K562 (cell line): ENCODE measurements around the gene FGGY. TPM values are rescaled to one million over a fixed set of nuclear protein-coding genes. Genes with fewer than 3 reads are reported as not detected.

Experiments used
- ATAC-seq: fragments of 200-7000 bp; cut with Tn5 transposase; 3 replicates; pipeline ENCODE4 v1.9.1; 2020; ENCODE audit warnings: moderate library complexity
- BruUV-seq: library from RNA; stranded (reverse); fragments of 400-500 nt; replicated peaks from 2 replicates; lab custom pipeline; 2021; lab: Mats Ljungman, UMichigan
- CTCF ChIA-PET: fragments of 300-600 bp; formaldehyde crosslinking; extraction: SDS; loops from one replicate; lab custom pipeline; 2021; ENCODE audit warnings: low intra/inter-chr PET ratio; lab: Yijun Ruan, JAX
- POLR2A ChIA-PET: fragments of 300-600, 350-650 bp; sonication (Branson Sonifier 250); formaldehyde crosslinking; extraction: SDS; loops from one replicate; lab custom pipeline; 2021; ENCODE audit warnings: antibody characterized with exemption, inconsistent platforms; lab: Yijun Ruan, JAX
- DNase-seq, 4 experiments: peaks; one replicate each; pipeline versions ENCODE4 v3.0.0 to v3.0.0-alpha.2; 2011 to 2018; ENCODE audit warnings: low spot score in 3 of 4, mixed read lengths in 3 of 4; ENCODE audit errors: extremely low read depth in 1 of 4
- FAIRE-seq: peaks from 2 replicates; lab custom pipeline; 2011; peaks lifted over from hg19 to GRCh38; lab: Jason Lieb, UNC
- H2AFZ ChIP-seq: 2 replicates; pipeline ENCODE4 v1.6.0; 2011; ENCODE audit warnings: low read depth, low read length, control low read depth, inconsistent platforms
- H3K27ac ChIP-seq: fragments of 200-600 bp; 3 replicates; pipeline ENCODE4 v1.8.0; 2011; ENCODE audit warnings: low read depth, mild to moderate bottlenecking, control low read depth, inconsistent platforms, low read length, moderate library complexity, mixed read lengths; ENCODE audit errors: extremely low read depth
- H3K27me3 ChIP-seq, 2 experiments: fragments of 300-600 bp in 1 of 2; 2 replicates in 1 of 2; 3 replicates in 1 of 2; pipeline versions ENCODE4 v1.6.0 to v1.8.0; 2011; ENCODE audit warnings: inconsistent platforms in 2 of 2, low read length in 2 of 2, mild to moderate bottlenecking in 1 of 2, mixed read lengths in 1 of 2, moderate library complexity in 1 of 2; ENCODE audit not compliant: control insufficient read depth in 2 of 2, insufficient read depth in 2 of 2
- H3K36me3 ChIP-seq: fragments of 300-600 bp; 3 replicates; pipeline ENCODE4 v1.8.0; 2011; ENCODE audit warnings: mild to moderate bottlenecking, low read length, inconsistent platforms; ENCODE audit not compliant: control insufficient read depth, insufficient read depth
- H3K4me1 ChIP-seq, 2 experiments: fragments of 200-600 bp in 1 of 2; replicated peaks in 1 of 2; 2 replicates in 1 of 2; 3 replicates in 1 of 2; pipeline versions ENCODE4 v1.5.1 to v1.8.0; 2011; ENCODE audit warnings: inconsistent platforms in 2 of 2, low read length in 2 of 2, mild to moderate bottlenecking in 1 of 2, mixed read lengths in 1 of 2, moderate library complexity in 1 of 2; ENCODE audit not compliant: control insufficient read depth in 2 of 2, insufficient read depth in 2 of 2
- H3K4me2 ChIP-seq: 2 replicates; pipeline ENCODE4 v1.6.1; 2011; ENCODE audit warnings: low read length, control low read depth, inconsistent platforms, mixed read lengths; ENCODE audit not compliant: insufficient read depth
- H3K4me3 ChIP-seq: fragments of 200-600 bp; sonication (generic), shearing (Covaris generic); 2 replicates; pipeline ENCODE4 v1.5.1; 2016; ENCODE audit warnings: control low read depth, inconsistent platforms
- H3K79me2 ChIP-seq: fragments of 200-600 bp; 3 replicates; pipeline ENCODE4 v1.8.0; 2011; ENCODE audit warnings: low read length, inconsistent platforms; ENCODE audit not compliant: control insufficient read depth, insufficient read depth
- H3K9ac ChIP-seq, 2 experiments: 2 replicates each; pipeline versions ENCODE4 v1.6.0 to v1.6.1; 2011; ENCODE audit warnings: low read depth in 2 of 2, low read length in 2 of 2, control low read depth in 1 of 2, inconsistent platforms in 1 of 2, mild to moderate bottlenecking in 1 of 2, mixed read lengths in 1 of 2; ENCODE audit not compliant: insufficient read depth in 1 of 2
- H3K9me1 ChIP-seq: one replicate; pipeline ENCODE4 v1.6.0; 2011; ENCODE audit warnings: inconsistent platforms, mild to moderate bottlenecking, low read length, moderate library complexity; ENCODE audit not compliant: control insufficient read depth, insufficient read depth
- H3K9me3 ChIP-seq: replicated peaks from 2 replicates; pipeline ENCODE4 v1.5.1; 2011; ENCODE audit warnings: low read depth, low read length, inconsistent platforms; ENCODE audit not compliant: control insufficient read depth, insufficient read depth
- H4K20me1 ChIP-seq: replicated peaks from 2 replicates; pipeline ENCODE4 v1.6.1; 2011; ENCODE audit warnings: low read length, inconsistent platforms, mixed read lengths; ENCODE audit not compliant: control insufficient read depth, insufficient read depth
- CGGBP1 ChIP-seq: fragments of 250-450 bp; sonication (Bioruptor Pico); IDR thresholded peaks from 2 replicates; pipeline ENCODE4 v1.9.0; 2021; ENCODE audit warnings: mild to moderate bottlenecking
- POLR2B ChIP-seq: fragments of 450-650 bp; IDR thresholded peaks from 2 replicates; pipeline ENCODE4 v1.6.1; 2018; ENCODE audit warnings: low read depth; ENCODE audit not compliant: partially characterized antibody
- RFX1 ChIP-seq: fragments of 450-650 bp; IDR thresholded peaks from 2 replicates; pipeline ENCODE4 v1.6.1; 2016; ENCODE audit warnings: mild to moderate bottlenecking, moderate library complexity
- ZNF239 ChIP-seq: fragments of 250-450 bp; sonication (Bioruptor Pico); IDR thresholded peaks from 2 replicates; pipeline ENCODE4 v1.4.0; 2020; ENCODE audit warnings: mild to moderate bottlenecking
- ZNF584 ChIP-seq: fragments of 200-800 bp; sonication (Bioruptor generic); IDR thresholded peaks from 2 replicates; pipeline ENCODE4 v1.6.1; 2016; ENCODE audit warnings: low read depth, mild to moderate bottlenecking, missing genetic modification characterization, missing compliant biosample characterization
- WGBS: fragments of 100-300 bp; shearing (Covaris generic); methylation state at CpG from one replicate; pipeline ENCODE4 v1.1.6; 2016; ENCODE audit warnings: low coverage, mixed read lengths; ENCODE audit not compliant: insufficient coverage; ENCODE audit errors: missing lambda C conversion rate; 5-methylcytosine and 5-hydroxymethylcytosine counted together
- in situ Hi-C: fragments of 300-500 bp; cut with MboI; formaldehyde crosslinking; loops from 4 replicates; pipeline ENCODE4 v1.15.0; 2018; ENCODE audit warnings: inconsistent platforms, mixed read lengths
- intact Hi-C: fragments of 100-400 bp; cut with micrococcal nuclease; formaldehyde crosslinking; loops from 2 replicates; pipeline ENCODE4 v1.14.2; 2022
- polyA plus RNA-seq, 8 experiments: library from polyadenylated mRNA; depleted of rRNA in 4 of 8; stranded (reverse) in 5 of 8; unstranded in 3 of 8; fragments of >200 nt; fragmentation: Nextera tagmentation in 2 of 8; fragmentation: Illumina TruSeq in 1 of 8; extraction: Ambion mirVana in 2 of 8; extraction: Trizol in 1 of 8; gene quantifications; 2 replicates each; pipeline versions ENCODE4 v1.2.1 to v1.2.3, GENCODE V29; 2011 to 2014; ENCODE audit warnings: inconsistent platforms in 1 of 8, missing spikeins in 1 of 8
- total RNA-seq, 7 experiments: library from RNA; depleted of rRNA in 6 of 7; stranded (reverse); fragments of >200 nt in 6 of 7; fragmentation: Illumina TruSeq in 2 of 7; extraction: Trizol in 2 of 7; gene quantifications; 2 replicates each; pipeline versions ENCODE4 v1.2.1 to v1.2.3, GENCODE V29; 2011 to 2021; ENCODE audit warnings: low replicate concordance in 1 of 7

Gene FGGY
- total and polyA plus RNA-seq, 9 of the 15 experiments (the other 6 are each of a cell fraction or from before 2014, with no cell fraction given): 9.7 to 19.2 (median 12.6) TPM

GRCh38 chr1:59499273-59499942, 202.5 kb downstream of the FGGY start:
- no peaks in the 10 kb centered on the region for H3K9me3 ChIP-seq
- 0 out of 2 replicates have a peak, but pooled peaks have one; percentile 5 for TF ChIP-seq ZNF584 (CRISPR knock-in tag)
- TF ChIP-seq POLR2B: no peak
- TF ChIP-seq ZNF239 (CRISPR knock-in tag): no peak
- TF ChIP-seq, all 486 proteins: peak for 1
- in situ Hi-C loops (no loop called here), intact Hi-C loops (no loop called here)
- BruUV-seq: no TSS peak
- Histone ChIP-seq H3K9ac (no peak overlapping the region), H3K4me3 (no peak overlapping the region), H3K36me3 (no peaks in the 10 kb centered on the region), H3K4me2 (no peak overlapping the region), H3K27me3 (no peaks in the 10 kb centered on the region), H3K9me1 (no peaks in the 10 kb centered on the region), H4K20me1 (no peaks in the 10 kb centered on the region), H3K4me1 (peaks cover 0 to 8% of the 10 kb centered on the region in 2 experiments; a peak in 2 of 5 replicates), H3K79me2 (no peaks in the 10 kb centered on the region), H2AFZ (no peak overlapping the region), H3K27ac (no peak overlapping the region)
- WGBS: 30% methylated on average over 4 of the region's 5 CpGs
- ATAC-seq: no peak
- ChIA-PET CTCF (no interaction called here), POLR2A (no interaction called here)
- no peak for DNase-seq
- FAIRE-seq: no peak

GRCh38 chr1:59499943-59500569, 203.2 kb downstream of the FGGY start:
- intact Hi-C loops (no loop called here), in situ Hi-C loops (no loop called here)
- Histone ChIP-seq H3K27ac (no peak overlapping the region), H4K20me1 (no peaks in the 10 kb centered on the region), H3K79me2 (no peaks in the 10 kb centered on the region), H3K36me3 (no peaks in the 10 kb centered on the region), H3K4me2 (no peak overlapping the region), H3K4me3 (no peak overlapping the region), H3K4me1 (peaks cover 0 to 14% of the 10 kb centered on the region in 2 experiments; a peak in 3 of 5 replicates), H3K9ac (no peak overlapping the region), H3K27me3 (no peaks in the 10 kb centered on the region), H3K9me3 (no peaks in the 10 kb centered on the region), H2AFZ (no peak overlapping the region), H3K9me1 (no peaks in the 10 kb centered on the region)
- ATAC-seq: no peak
- DNase-seq: no peak
- FAIRE-seq: no peak
- WGBS: 8% methylated on average over 4 of the region's 4 CpGs
- ChIA-PET CTCF (no interaction called here), POLR2A (no interaction called here)
- TF ChIP-seq RFX1 (peak; percentile 26; the same call in 1 of the 2 replicates), CGGBP1 (CRISPR knock-in tag) (no peak)
- BruUV-seq: no TSS peak
